ENCODE data around the gene FBXO17. TPM values are rescaled to one million over a fixed set of nuclear protein-coding genes. Genes with fewer than 3 reads are reported as not detected.

The FBXO17 gene
- total RNA-seq, 1 donor from 2014 or later, result 82.6 TPM

- no peak for DNase-seq (ENCODE audit: low read depth)
Measured at GRCh38 chr19:38917516-38917915, 58.0 kb downstream of the FBXO17 start.

DNA sequence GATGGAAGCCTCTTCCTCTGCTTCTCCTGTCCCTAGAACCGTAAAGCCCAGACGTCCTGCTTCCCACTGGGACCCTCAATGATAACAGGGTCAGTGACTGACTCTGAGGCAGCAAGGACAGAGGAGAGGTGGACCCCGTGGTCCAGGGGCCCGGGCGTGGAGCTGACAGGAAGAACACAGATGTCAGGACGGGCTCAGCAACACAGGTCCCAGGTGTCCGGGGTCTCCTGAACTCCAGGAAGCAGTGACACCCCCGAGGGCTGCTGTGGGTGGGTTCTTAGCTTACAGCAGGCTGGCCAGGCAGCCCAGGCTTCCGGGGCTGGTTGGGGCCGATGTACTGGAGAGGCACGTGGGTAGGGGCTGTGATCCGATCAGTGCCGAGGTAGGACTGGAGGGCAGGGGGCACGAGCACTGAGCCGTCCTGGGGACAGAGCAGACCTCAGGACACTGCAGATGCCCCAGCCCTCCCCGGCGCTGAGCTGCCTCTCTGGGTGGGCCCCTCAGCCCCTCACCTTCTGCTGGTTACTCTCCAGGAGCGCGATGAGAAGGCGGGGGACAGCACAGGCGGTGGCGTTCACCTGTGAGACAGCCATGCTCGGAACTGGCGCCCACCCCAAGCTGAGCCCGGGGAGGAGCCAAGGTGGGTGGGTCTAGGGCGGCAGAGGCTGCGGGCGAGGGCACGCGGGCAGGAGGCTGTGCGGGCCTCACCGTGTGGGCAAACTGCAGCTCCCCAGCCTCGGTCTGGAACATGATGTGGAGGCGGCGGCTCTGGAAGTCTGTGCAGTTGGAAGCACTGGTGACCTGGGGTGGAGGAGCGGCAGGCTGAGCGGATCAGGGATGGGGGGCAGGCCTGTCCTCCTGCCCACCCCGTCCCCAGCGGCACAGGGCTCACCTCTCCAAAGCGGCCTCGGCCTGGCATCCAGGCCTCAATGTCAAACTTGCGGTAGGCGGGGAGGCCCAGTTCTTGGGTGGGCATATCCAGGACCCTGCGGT is 59.9 kb downstream of the FBXO17 start:
- DNase-seq (ENCODE audit: low read depth), result no peak

DNA sequence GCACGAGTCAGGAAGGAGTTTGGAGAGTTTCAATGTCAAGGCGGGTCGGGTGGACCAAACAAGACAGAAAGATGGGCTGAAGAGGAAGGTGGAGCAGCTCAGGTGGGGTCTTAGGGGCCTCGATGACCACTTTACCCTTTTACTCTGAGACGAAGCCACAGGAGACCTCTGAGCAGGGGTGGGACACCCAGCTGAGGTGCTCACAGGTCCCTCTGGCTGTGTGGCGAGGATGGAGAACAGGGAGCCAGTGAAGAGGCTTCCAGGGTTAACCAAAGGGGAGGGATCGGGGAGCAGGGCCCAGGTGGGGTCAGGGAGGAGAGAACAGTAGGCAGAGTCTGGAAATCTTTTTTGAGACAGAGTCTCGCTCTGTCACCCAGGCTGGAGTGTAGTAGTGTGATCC is 61.6 kb downstream of the FBXO17 start:
- no peak for DNase-seq (ENCODE audit: low read depth)

DNA sequence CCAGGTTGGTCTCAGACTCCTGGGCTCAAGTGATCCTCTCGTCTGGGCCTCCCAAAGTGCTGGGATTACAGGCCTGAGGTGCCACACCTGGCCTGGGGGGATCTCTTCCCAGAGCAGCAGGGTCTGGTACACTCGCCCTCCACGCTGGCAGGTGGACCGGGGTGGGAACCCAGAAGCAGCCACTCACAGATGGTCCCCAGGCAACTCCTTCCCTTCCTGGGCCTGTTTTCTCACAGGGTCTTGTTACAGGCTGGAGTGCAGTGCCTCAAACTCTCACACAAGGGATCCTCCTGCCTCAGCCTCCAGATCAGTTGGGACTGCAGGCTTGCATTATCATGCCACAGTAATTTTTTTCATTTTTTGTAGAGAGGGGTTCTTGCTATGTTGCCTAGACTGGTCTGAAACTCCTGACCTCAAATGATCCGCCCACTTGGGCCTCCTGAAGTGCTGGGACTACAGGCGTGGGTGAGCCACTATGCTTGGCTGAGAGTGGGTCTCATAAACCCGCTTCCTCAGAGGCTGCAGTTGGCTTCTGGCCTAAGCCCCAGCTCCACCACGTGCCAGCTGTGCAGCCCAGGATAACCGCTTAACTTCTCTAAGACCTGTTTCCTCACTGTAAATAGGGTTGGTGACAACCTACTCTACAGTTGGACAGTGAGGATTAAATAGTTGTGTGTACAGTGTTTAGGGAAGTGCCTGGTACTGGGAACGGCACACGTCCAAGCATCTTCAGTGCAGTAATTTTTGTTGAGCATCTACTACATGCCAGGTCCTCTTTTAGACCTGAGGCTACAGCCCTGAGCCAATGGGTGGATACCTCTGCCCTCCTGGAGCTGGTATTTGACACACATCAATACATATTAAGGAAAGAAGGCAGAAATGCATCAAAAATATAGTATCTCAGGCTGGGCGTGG is 62.7 kb downstream of the FBXO17 start:
- DNase-seq (ENCODE audit: low read depth), result no peak

DNA sequence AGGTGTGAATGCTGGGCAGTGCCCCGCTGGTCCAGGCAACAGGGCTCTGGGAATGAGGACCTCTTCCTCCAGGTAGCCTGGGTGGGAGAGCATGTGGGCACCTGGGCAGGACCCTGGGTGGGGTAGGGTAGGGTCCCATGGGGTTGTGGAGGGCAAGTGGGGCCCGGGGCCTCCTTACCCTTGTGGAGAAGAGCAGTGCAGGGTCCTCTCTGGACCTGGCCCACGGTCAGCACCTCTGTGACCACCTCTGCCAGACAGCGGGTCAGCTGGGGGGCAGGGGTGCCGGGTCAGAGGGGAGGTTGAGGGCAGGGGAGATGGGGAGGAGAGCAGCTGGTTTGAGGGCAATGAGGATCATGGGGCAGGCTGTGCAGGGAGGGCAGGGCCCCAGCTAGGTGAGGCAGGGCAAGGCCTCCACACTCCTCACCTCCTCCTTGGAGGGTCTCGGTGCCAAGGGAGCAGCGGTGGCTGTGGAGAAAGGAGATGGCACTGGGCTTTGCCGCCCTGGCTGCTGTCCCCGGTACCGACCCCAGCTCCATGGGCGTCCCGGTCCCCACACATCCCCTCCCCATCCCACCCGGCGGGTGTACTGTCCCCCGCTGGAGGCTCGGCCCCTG is 64.0 kb downstream of the FBXO17 start:
- DNase-seq (ENCODE audit: low read depth), result no peak

DNA sequence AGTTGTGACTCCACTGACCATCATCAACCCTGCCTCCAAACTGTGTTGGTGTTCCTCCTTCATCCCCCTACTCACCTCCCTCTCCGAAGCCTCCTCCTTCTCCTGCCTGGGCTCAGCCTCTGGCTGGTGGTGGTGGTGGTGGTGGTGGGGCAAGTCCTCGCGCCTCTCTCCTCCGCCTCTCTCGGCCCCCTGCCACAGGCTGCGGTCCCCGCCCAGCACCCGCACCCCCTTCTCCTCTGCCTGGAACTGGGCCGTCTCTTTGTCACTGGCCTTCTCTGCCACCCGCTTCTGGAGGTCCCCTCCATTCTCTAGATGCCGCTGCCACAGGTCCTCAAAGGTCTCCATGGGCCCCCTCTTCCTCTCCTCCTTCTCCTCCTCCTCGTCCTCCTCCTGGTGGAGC is 65.1 kb downstream of the FBXO17 start:
- no peak for DNase-seq (ENCODE audit: low read depth)

GRCh38 chr19:38908911-38909310 is 66.6 kb downstream of the FBXO17 start:
- DNase-seq (ENCODE audit: low read depth), result no peak

DNA sequence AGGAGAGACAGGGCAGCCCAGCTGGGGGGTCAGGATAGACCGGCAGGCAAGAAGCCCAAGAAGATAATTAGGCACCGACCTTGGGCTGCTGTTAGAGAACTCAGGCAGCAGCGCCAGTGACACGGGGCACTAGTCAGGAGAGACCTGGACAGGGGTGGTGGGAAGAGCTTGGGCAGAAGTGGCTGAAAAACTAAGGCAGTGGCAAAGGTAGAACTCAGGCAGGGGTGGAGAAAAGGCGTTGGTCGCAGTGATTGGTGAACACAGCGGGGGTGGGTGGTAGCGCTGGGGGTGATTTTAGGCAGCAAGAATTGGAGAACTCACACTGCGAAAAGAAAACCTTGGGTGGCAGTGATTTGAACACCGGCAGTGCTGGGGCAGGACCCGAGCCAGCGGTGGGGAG is 67.9 kb downstream of the FBXO17 start:
- no peak for DNase-seq (ENCODE audit: low read depth)

GRCh38 chr19:38907227-38907626 is 68.3 kb downstream of the FBXO17 start:
- DNase-seq (ENCODE audit: low read depth), result no peak

- DNase-seq (ENCODE audit: low read depth), result no peak
Measured at GRCh38 chr19:38905620-38906019, 69.9 kb downstream of the FBXO17 start.

DNA sequence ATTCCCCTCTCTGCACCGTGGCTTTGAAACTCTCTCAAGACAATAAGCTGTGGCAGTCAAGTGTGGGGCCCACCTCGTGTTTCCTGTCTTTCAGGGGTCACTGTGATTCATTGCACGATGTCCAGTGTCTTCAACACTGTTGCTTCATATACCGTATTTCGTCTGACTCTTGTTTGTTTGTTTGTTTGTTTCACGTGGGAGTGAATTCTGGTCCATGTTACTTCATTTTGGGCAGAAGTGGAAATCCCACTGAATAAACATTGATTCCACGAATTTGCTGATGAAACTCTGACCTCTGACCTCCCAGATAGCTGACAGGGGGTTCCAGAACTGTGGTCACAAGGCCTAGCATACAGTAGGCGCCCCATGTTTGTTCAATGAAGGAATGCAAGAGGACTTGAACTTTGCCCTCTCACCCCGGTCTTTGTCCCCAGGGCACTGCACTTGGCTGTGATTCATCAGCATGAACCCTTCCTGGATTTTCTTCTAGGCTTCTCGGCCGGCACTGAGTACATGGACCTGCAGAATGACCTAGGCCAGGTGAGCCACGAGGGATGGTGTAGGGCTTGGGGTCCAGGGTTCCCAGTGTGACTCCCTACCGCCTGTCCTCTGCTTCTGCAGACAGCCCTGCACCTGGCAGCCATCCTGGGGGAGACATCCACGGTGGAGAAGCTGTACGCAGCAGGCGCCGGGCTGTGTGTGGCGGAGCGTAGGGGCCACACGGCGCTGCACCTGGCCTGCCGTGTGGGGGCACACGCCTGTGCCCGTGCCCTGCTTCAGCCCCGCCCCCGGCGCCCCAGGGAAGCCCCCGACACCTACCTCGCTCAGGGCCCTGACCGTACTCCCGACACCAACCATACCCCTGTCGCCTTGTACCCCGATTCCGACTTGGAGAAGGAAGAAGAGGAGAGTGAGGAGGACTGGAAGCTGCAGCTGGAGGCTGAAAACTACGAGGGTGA is 70.7 kb downstream of the FBXO17 start:
- DNase-seq (ENCODE audit: low read depth), result no peak

DNA sequence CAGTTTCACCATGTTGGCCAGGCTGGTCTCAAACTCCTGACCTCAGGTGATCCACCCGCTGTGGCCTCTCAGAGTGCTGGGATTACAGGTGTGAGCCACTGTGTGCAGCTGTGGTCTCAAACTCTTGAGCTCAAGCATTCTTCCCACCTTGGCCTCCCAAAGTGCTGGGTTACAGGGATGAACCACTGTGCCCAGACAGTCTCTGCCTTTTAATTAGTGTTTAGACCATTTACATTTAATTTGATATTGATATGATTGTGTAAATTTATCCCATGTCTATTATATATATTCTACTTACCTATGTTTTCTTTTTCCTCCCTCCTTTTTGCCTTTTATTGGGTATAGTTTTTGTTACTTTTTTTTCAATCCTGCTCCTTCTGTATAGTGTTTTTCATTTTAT is 73.9 kb downstream of the FBXO17 start:
- no peak for DNase-seq (ENCODE audit: low read depth)

GRCh38 chr19:38900743-38901190 is 74.8 kb downstream of the FBXO17 start:
- DNase-seq (ENCODE audit: low read depth), result no peak

GRCh38 chr19:38900202-38900629 is 75.3 kb downstream of the FBXO17 start:
- peak; percentile 45 for DNase-seq (ENCODE audit: low read depth)

DNA sequence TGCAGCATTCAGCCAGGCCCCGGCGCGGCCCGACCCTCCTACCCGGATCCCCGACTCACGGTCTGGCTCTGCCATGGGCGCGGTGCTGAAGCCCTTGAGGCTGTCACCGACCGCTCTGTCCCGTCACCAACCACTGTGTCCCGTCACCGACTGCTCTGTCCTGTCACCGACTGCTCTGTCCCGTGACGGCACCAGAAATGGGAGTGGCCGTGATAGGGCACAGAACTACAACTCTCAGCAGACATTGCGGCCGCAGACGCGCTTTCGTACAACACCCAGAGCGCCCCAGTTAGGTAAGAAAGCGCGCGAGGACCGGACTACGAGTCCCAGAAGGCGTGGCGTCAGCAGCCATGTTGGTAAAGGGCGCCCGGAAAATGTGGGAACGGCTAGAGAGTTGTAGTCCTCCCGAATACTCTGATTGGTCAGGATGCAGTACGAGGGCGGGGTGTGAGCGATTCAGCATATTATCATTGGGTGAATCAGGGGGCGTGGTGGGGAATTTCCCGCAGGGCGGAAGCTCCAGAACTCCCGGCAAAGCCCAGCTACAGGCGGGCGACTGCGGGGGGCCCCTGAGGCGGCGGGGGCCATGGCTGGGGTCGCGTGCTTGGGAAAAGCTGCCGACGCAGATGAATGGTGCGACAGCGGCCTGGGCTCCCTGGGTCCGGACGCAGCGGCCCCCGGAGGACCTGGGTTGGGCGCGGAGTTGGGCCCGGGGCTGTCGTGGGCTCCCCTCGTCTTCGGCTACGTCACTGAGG is 75.9 kb downstream of the FBXO17 start, which contains the start of the genes NFKBIB and SIRT2:
NFKBIB (plus strand) TSS at position 523 of the 755 bp plus-strand sequence; CDS start at position 587, 64 bp downstream.
SIRT2 (minus strand) TSS at position 172 of the 755 bp plus-strand sequence; CDS start at position 75, 97 bp downstream.
- DNase-seq (ENCODE audit: low read depth), result peak; percentile 99

DNA sequence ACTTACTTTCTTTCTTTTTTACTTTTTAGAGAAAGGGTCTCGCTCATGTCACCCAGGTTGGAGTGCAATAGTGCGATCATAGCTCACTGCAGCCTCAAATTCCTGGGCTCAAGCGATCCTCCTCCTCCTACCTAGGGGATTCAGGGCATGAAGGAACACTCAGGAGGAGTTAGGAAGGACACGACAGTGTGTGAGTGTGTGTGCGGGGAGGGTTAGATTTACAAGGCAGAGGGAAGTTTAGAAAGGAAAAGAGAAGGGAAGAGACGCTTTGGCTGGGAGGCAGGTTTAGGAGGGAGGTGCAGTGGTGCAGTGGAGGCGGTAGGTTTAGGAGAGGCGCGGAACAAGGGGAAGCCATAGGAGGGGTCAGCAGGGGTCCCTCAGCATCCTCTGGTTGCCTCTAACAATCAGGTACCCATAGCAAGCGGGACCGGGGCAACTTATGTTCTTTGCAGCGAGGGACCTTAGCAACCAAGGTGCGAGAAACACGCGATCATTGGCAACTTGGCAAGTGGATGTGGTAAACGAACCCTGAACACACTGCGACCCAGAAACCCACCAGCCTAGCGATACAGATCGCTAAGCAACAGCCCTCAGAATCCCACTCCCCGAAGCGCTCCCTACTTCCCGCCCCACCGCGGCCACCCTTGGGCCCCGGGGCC is 76.6 kb downstream of the FBXO17 start:
- peak; percentile 7 for DNase-seq (ENCODE audit: low read depth)

GRCh38 chr19:38894968-38895367 is 80.6 kb downstream of the FBXO17 start:
- DNase-seq (ENCODE audit: low read depth), result no peak

GRCh38 chr19:38893341-38893771 is 82.2 kb downstream of the FBXO17 start:
- no peak for DNase-seq (ENCODE audit: low read depth)

GRCh38 chr19:38892841-38893240 is 82.7 kb downstream of the FBXO17 start:
- DNase-seq (ENCODE audit: low read depth), result no peak
